Fibroblast of the aortic adventitia (primary cell): Measurements from ENCODE around the gene DPP7. TPM values are rescaled to one million over a fixed set of nuclear protein-coding genes. Genes with fewer than 3 reads are reported as not detected.

Experiments
- DNase-seq: peaks from one replicate; pipeline ENCODE4 v3.0.0-alpha.2; 2010; ENCODE audit warnings: low read depth
- H3K4me3 ChIP-seq: 2 replicates; pipeline ENCODE4 v1.5.1; 2011; ENCODE audit warnings: low read depth, mild to moderate bottlenecking, control low read depth, low read length, moderate library complexity
- CTCF ChIP-seq: IDR thresholded peaks from 2 replicates; pipeline ENCODE4 v1.5.1; 2011; ENCODE audit warnings: mild to moderate bottlenecking, low read length, control low read depth, inconsistent platforms; ENCODE audit not compliant: insufficient read depth
- total RNA-seq: library from RNA; depleted of rRNA; stranded (reverse); fragments of >200 nt; gene quantifications from 2 replicates; pipeline ENCODE4 v1.2.3, GENCODE V29; 2012; ENCODE audit warnings: low replicate concordance

The DPP7 gene
- total RNA-seq, 1 donor, result 69.5 TPM

- no peak overlapping the region for H3K4me3 ChIP-seq
- TF ChIP-seq CTCF, result no peak
- DNase-seq, result no peak
Measured at GRCh38 chr9:137160716-137161557, 46.4 kb upstream of the DPP7 start.

- no peak for TF ChIP-seq CTCF
Measured at GRCh38 chr9:137160054-137160425, 45.5 kb upstream of the DPP7 start.

GRCh38 chr9:137159105-137160053 is 44.8 kb upstream of the DPP7 start:
- H3K4me3 ChIP-seq, result no peak overlapping the region
- TF ChIP-seq CTCF, result no peak
- no peak for DNase-seq

More at GRCh38 chr9:137160054-137160425, 45.5 kb upstream of the DPP7 start:
- no peak overlapping the region for H3K4me3 ChIP-seq
- no peak for DNase-seq

GRCh38 chr9:137158625-137159024 is 44.1 kb upstream of the DPP7 start:
- TF ChIP-seq CTCF, result no peak
- no peak overlapping the region for H3K4me3 ChIP-seq
- no peak for DNase-seq

GRCh38 chr9:137157618-137158415 is 43.3 kb upstream of the DPP7 start:
- DNase-seq, result no peak

More at GRCh38 chr9:137157618-137158415, 43.3 kb upstream of the DPP7 start:
- H3K4me3 ChIP-seq, result no peak overlapping the region
- TF ChIP-seq CTCF, result no peak
